ENCODE results near the gene IL10RB.

IL10RB gene

DNA sequence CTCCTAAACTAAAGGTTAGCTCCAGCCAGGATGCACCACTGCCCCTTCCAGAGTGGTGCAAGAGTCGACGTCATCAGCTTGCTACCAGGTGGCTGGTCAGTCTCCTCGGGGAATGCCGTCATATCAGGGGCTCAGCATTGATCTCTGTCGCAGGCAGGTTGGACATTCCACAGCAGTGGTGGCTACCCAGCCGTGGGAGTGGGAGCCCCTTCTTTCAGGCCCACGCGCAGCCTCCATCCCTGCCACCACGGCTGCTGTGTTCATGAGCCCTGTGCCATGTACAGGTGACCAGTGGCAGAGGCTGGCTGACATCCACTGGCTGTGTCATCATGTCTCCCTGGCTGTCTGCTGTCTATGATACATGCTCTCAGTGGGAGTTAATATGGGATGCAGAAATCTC, 25.5 kb downstream of the IL10RB start:
- Histone ChIP-seq H3K36me3 (ENCODE audit: insufficient read depth, low read length) (peaks cover 35% of the 10 kb centered on the region), H3K4me3 (ENCODE audit: low read depth in 1 of 2, low read length in 2 of 2) (no peak overlapping the region), H3K27me3 (ENCODE audit: control insufficient read depth in 1 of 2, insufficient read depth in 2 of 2, low read length in 2 of 2) (no peaks in the 10 kb centered on the region), H3K27ac (ENCODE audit: low read depth, low read length) (no peak overlapping the region), H3K9ac (ENCODE audit: low read length) (no peak overlapping the region), H3K4me1 (ENCODE audit: insufficient read depth, low read length) (no peaks in the 10 kb centered on the region), H3K9me3 (ENCODE audit: low read length) (no peaks in the 10 kb centered on the region)

GRCh38 chr21:33292724-33293123, 26.6 kb downstream of the IL10RB start:
- Histone ChIP-seq H3K36me3 (ENCODE audit: insufficient read depth, low read length) (peaks cover 35% of the 10 kb centered on the region), H3K27ac (ENCODE audit: low read depth, low read length) (no peak overlapping the region), H3K4me3 (ENCODE audit: low read depth in 1 of 2, low read length in 2 of 2) (no peak overlapping the region), H3K9me3 (ENCODE audit: low read length) (no peaks in the 10 kb centered on the region), H3K4me1 (ENCODE audit: insufficient read depth, low read length) (no peaks in the 10 kb centered on the region), H3K9ac (ENCODE audit: low read length) (no peak overlapping the region), H3K27me3 (ENCODE audit: control insufficient read depth in 1 of 2, insufficient read depth in 2 of 2, low read length in 2 of 2) (no peaks in the 10 kb centered on the region)

DNA sequence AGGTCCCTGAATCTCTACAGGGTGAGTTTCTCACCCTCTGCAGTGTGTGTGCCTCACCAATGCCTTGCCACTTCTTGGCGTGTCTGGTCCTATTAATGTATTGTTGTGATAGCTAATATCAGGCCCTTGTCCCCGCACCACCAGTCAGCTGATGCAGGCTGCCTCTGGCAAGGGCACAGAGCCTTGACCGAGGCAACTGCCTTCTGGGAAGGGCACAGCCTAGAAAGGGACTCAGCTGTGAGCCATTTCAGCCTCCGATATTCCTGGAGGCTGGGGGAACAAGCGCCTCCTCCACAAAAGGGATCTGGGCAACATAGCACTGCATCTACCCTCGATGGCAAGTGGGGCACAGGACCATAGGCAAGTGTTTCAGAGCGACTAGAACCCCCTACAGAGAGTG, 27.0 kb downstream of the IL10RB start:
- Histone ChIP-seq H3K36me3 (ENCODE audit: insufficient read depth, low read length) (peaks cover 35% of the 10 kb centered on the region), H3K27ac (ENCODE audit: low read depth, low read length) (no peak overlapping the region)

DNA sequence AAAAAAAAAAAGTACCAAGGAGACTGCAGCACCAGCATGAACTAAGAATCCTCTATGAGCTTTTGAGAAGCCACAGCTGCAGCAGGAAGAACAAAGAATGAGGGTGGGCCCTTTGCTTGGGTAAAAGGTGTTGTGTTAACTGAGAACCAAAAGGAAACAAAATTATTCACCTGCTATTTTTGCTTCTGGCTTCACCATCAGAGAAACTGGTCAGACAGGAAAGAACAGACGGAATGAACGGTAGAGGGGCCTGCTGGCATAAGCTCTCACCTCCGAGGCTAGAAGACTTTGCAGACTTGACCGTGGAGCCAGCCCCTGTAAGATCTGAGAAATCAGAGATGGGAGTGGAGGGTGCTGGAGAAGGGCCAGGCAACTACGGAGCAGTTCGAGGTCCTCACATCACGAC, 27.6 kb downstream of the IL10RB start:
- Histone ChIP-seq H3K27me3 (ENCODE audit: control insufficient read depth in 1 of 2, insufficient read depth in 2 of 2, low read length in 2 of 2) (no peaks in the 10 kb centered on the region), H3K9ac (ENCODE audit: low read length) (no peak overlapping the region), H3K4me1 (ENCODE audit: insufficient read depth, low read length) (no peaks in the 10 kb centered on the region), H3K4me3 (ENCODE audit: low read depth in 1 of 2, low read length in 2 of 2) (no peak overlapping the region), H3K36me3 (ENCODE audit: insufficient read depth, low read length) (peaks cover 35% of the 10 kb centered on the region), H3K27ac (ENCODE audit: low read depth, low read length) (no peak overlapping the region), H3K9me3 (ENCODE audit: low read length) (no peaks in the 10 kb centered on the region)

More for the DNA sequence above, 27.0 kb downstream of the IL10RB start:
- Histone ChIP-seq H3K9me3 (ENCODE audit: low read length) (no peaks in the 10 kb centered on the region), H3K4me1 (ENCODE audit: insufficient read depth, low read length) (no peaks in the 10 kb centered on the region), H3K27me3 (ENCODE audit: control insufficient read depth in 1 of 2, insufficient read depth in 2 of 2, low read length in 2 of 2) (no peaks in the 10 kb centered on the region), H3K9ac (ENCODE audit: low read length) (no peak overlapping the region), H3K4me3 (ENCODE audit: low read depth in 1 of 2, low read length in 2 of 2) (no peak overlapping the region)

- no peak overlapping the region for H3K4me3 ChIP-seq (ENCODE audit: low read depth in 1 of 2, low read length in 2 of 2)
- no peaks in the 10 kb centered on the region for H3K27me3 ChIP-seq (ENCODE audit: control insufficient read depth in 1 of 2, insufficient read depth in 2 of 2, low read length in 2 of 2)
- no peaks in the 10 kb centered on the region for H3K9me3 ChIP-seq (ENCODE audit: low read length)
- no peak overlapping the region for H3K27ac ChIP-seq (ENCODE audit: low read depth, low read length)
- H3K4me1 ChIP-seq (ENCODE audit: insufficient read depth, low read length): peaks cover 6% of the 10 kb centered on the region
- peaks cover 28% of the 10 kb centered on the region for H3K36me3 ChIP-seq (ENCODE audit: insufficient read depth, low read length)
- H3K9ac ChIP-seq (ENCODE audit: low read length): no peak overlapping the region
These were observed 30.0 kb downstream of the IL10RB start for GRCh38 chr21:33296156-33296555.

DNA sequence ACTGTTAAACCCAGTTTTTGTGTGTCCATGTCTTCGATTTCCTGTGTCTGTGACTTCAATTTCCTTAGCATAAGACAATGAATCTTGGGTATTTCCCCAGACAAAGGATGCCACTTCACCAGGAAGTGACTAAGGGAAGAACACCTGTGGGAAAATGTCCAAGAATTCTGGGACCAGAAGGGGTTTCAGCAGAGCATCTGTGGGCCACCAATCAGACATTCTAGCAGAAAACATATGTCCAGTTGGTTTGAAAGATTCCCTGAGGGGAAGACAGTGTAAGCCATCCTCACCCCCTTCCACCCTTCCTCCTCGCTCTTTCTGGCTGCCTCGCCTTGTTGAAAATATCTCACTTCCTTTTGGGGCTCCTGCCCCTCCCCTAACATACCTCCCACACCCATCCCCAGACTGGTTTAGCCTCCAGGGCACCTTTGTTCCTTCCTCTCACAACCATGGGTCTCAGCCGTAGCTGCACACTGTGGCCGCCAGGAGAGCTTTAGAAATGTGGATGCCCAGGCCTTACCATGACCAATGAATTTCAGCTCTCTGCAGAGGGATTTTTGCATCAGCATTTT, 33.1 kb downstream of the IL10RB start:
- no peaks in the 10 kb centered on the region for H3K9me3 ChIP-seq (ENCODE audit: low read length)
- no peaks in the 10 kb centered on the region for H3K27me3 ChIP-seq (ENCODE audit: control insufficient read depth in 1 of 2, insufficient read depth in 2 of 2, low read length in 2 of 2)
- H3K9ac ChIP-seq (ENCODE audit: low read length): no peak overlapping the region
- H3K4me3 ChIP-seq (ENCODE audit: low read depth in 1 of 2, low read length in 2 of 2): no peak overlapping the region
- no peak overlapping the region for H3K27ac ChIP-seq (ENCODE audit: low read depth, low read length)
- H3K4me1 ChIP-seq (ENCODE audit: insufficient read depth, low read length): peaks cover 14% of the 10 kb centered on the region
- H3K36me3 ChIP-seq (ENCODE audit: insufficient read depth, low read length): peaks cover 10% of the 10 kb centered on the region

GRCh38 chr21:33300701-33301631, 34.8 kb downstream of the IL10RB start:
- H3K4me1 ChIP-seq (ENCODE audit: insufficient read depth, low read length): peaks cover 14% of the 10 kb centered on the region
- H3K36me3 ChIP-seq (ENCODE audit: insufficient read depth, low read length): peaks cover 5% of the 10 kb centered on the region
- no peak overlapping the region for H3K27ac ChIP-seq (ENCODE audit: low read depth, low read length)
- no peaks in the 10 kb centered on the region for H3K9me3 ChIP-seq (ENCODE audit: low read length)
- no peak overlapping the region for H3K4me3 ChIP-seq (ENCODE audit: low read depth in 1 of 2, low read length in 2 of 2)
- no peak overlapping the region for H3K9ac ChIP-seq (ENCODE audit: low read length)
- H3K27me3 ChIP-seq (ENCODE audit: control insufficient read depth in 1 of 2, insufficient read depth in 2 of 2, low read length in 2 of 2): no peaks in the 10 kb centered on the region

GRCh38 chr21:33301632-33302002, 35.5 kb downstream of the IL10RB start:
- H3K9ac ChIP-seq (ENCODE audit: low read length): no peak overlapping the region
- H3K4me3 ChIP-seq (ENCODE audit: low read depth in 1 of 2, low read length in 2 of 2): no peak overlapping the region
- H3K9me3 ChIP-seq (ENCODE audit: low read length): no peaks in the 10 kb centered on the region
- no peaks in the 10 kb centered on the region for H3K36me3 ChIP-seq (ENCODE audit: insufficient read depth, low read length)
- H3K4me1 ChIP-seq (ENCODE audit: insufficient read depth, low read length): peaks cover 14% of the 10 kb centered on the region
- H3K27me3 ChIP-seq (ENCODE audit: control insufficient read depth in 1 of 2, insufficient read depth in 2 of 2, low read length in 2 of 2): no peaks in the 10 kb centered on the region
- H3K27ac ChIP-seq (ENCODE audit: low read depth, low read length): no peak overlapping the region

DNA sequence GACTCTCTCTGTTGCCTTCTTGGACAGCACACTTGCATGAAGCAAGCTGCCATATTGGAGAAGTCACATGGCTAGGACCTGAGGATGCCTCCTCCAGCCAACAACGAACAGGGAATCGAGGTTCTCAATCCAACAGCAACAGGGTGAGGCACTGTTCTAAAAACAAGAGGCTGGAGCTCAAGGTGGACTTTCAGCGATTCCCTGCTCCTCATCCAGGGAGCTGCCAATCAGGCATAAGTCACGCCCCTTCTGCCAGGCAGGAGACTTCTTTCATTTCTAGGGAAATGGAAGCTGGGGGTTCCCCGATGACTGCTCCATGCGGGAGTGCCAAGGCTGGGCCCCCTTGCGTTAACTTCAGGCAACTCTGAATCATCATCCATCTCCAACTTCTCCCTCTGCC, 35.9 kb downstream of the IL10RB start:
- no peaks in the 10 kb centered on the region for H3K27me3 ChIP-seq (ENCODE audit: control insufficient read depth in 1 of 2, insufficient read depth in 2 of 2, low read length in 2 of 2)
- peaks cover 14% of the 10 kb centered on the region for H3K4me1 ChIP-seq (ENCODE audit: insufficient read depth, low read length)
- H3K36me3 ChIP-seq (ENCODE audit: insufficient read depth, low read length): no peaks in the 10 kb centered on the region
- no peak overlapping the region for H3K27ac ChIP-seq (ENCODE audit: low read depth, low read length)
- no peak overlapping the region for H3K9ac ChIP-seq (ENCODE audit: low read length)
- no peaks in the 10 kb centered on the region for H3K9me3 ChIP-seq (ENCODE audit: low read length)
- no peak overlapping the region for H3K4me3 ChIP-seq (ENCODE audit: low read depth in 1 of 2, low read length in 2 of 2)

- Histone ChIP-seq H3K4me3 (ENCODE audit: low read depth in 1 of 2, low read length in 2 of 2) (no peak overlapping the region), H3K27ac (ENCODE audit: low read depth, low read length) (no peak overlapping the region), H3K4me1 (ENCODE audit: insufficient read depth, low read length) (peaks cover 14% of the 10 kb centered on the region), H3K9me3 (ENCODE audit: low read length) (no peaks in the 10 kb centered on the region), H3K9ac (ENCODE audit: low read length) (no peak overlapping the region), H3K27me3 (ENCODE audit: control insufficient read depth in 1 of 2, insufficient read depth in 2 of 2, low read length in 2 of 2) (no peaks in the 10 kb centered on the region), H3K36me3 (ENCODE audit: insufficient read depth, low read length) (no peaks in the 10 kb centered on the region)
These were observed 36.6 kb downstream of the IL10RB start for GRCh38 chr21:33302796-33303195.

DNA sequence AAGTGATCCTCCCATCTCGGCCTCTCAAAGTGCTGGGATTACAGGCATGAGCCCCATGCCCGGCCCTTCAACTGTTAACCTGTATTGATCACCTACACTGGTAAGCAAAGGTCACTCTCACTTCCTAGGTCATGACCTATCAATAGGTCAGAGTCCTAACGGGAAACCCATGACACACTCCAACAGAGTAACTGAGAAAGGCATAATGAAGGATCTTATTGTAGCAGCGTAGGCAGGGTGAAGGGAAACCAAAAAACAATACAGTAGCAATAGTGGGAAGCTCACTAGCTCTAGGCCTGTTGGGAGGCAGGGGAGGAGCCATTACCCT, 39.1 kb downstream of the IL10RB start:
- Histone ChIP-seq H3K4me3 (ENCODE audit: low read depth in 1 of 2, low read length in 2 of 2) (no peak overlapping the region), H3K36me3 (ENCODE audit: insufficient read depth, low read length) (no peaks in the 10 kb centered on the region), H3K27me3 (ENCODE audit: control insufficient read depth in 1 of 2, insufficient read depth in 2 of 2, low read length in 2 of 2) (no peaks in the 10 kb centered on the region), H3K9ac (ENCODE audit: low read length) (no peak overlapping the region), H3K4me1 (ENCODE audit: insufficient read depth, low read length) (peaks cover 14% of the 10 kb centered on the region), H3K9me3 (ENCODE audit: low read length) (no peaks in the 10 kb centered on the region), H3K27ac (ENCODE audit: low read depth, low read length) (no peak overlapping the region)

GRCh38 chr21:33305938-33306337, 39.8 kb downstream of the IL10RB start:
- H3K4me3 ChIP-seq (ENCODE audit: low read depth in 1 of 2, low read length in 2 of 2): no peak overlapping the region
- no peak overlapping the region for H3K27ac ChIP-seq (ENCODE audit: low read depth, low read length)
- H3K36me3 ChIP-seq (ENCODE audit: insufficient read depth, low read length): no peaks in the 10 kb centered on the region
- no peaks in the 10 kb centered on the region for H3K27me3 ChIP-seq (ENCODE audit: control insufficient read depth in 1 of 2, insufficient read depth in 2 of 2, low read length in 2 of 2)
- no peaks in the 10 kb centered on the region for H3K9me3 ChIP-seq (ENCODE audit: low read length)
- H3K4me1 ChIP-seq (ENCODE audit: insufficient read depth, low read length): peaks cover 10% of the 10 kb centered on the region
- H3K9ac ChIP-seq (ENCODE audit: low read length): no peak overlapping the region
